GM18508 (cell line): ENCODE results near the gene SRSF3.

Source experiments
- ATAC-seq: cut with Tn5 transposase; IDR thresholded peaks from one replicate; pipeline ENCODE4 v1.9.1; 2021; ENCODE audit warnings: moderate number of reproducible peaks; ENCODE audit not compliant: insufficient read depth, unreplicated experiment

The SRSF3 gene

DNA sequence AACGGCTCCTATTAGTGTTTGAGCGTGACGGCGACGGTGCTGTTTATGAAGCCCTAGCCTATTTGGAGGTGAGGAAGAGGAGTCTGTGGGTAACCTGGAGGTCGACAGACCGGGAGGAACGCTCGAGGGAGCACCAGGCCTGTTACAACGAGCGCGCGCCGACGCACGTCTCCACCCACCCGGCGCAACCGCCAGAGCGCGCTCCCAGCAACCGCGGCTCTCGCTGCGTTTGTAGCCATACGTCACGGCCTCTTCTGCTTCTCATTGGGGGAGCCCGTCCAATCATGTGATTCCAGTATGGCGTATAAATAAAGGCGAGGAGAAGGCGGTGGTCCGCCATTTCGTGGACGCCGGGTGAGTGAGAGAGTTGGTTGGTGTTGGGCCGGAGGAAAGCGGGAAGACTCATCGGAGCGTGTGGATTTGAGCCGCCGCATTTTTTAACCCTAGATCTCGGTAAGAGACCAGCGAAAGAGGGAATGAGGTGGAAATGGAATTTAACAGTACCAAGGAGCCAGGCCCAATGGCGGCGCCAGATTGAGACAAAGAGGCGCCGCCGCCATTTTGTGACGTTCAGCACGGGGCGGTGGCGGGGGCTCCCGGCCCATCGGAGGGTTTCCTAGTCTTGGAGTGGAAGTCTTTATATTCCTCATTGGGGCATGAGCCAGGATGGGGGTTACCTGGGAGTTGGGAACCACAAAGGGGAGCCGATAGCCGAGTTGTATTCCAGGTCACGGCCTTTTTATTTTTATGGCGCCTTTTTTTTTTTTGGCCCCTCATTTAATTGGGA, at the start of gene SRSF3:
Gene SRSF3, plus strand, starts transcription at position 334 of the 787 bp plus-strand sequence. CDS start 2,401 bp downstream, outside the sequence.
- peak; percentile 71 for ATAC-seq

DNA sequence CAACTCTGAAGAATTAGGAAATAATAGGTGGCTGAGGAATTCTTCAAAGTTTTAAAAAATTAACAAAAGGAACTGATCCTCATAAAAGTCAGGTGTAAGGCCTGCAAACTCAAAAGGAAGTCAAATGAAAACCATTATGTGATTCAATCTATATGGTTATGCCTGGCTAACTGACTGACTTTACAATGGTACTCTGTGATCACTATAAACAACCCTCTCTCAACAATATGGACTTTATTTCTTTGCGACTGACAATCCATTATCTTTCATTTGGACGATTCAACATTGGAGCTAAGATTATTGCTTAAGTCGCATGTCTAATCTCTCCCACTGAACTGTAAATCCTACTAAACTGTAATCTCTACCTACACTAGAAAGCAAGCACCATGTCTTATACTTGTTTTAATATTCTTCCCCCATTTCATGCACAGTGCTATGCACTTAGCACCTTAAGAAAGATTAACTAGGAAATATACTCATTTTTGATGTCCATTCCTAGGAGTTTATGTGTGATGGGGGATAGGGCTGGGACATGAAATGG, 48.3 kb upstream of the SRSF3 start:
- no peak for ATAC-seq

DNA sequence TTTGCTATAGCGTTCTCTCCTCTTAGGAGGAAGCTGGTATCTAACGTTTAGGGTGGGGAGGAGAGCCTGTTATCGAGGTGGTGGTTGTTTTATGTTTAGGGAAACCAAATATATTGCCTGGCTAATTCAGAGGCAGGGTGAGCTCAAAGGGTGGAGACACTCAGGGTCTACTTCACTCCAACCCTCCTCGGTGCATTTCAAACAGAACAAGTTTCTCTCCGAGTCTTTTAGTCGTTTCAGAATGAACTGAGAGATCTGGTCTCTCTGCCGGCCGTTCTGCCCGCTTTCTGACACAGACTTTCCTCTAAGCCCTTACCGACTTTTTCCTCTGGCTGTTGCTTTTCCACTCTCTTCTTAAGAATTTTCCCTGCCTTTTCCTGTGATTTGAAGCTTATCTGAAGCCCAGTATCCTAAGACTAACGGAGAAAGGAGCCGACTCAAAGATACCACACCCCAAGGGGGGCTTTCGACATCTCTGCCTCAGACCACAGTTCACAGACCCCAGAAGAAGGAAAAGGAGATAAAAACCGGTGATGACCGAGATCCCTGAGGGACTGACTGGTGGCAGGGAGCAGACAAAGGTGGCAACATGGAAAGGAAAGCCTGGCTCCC, 47.7 kb upstream of the SRSF3 start:
- ATAC-seq = no peak

DNA sequence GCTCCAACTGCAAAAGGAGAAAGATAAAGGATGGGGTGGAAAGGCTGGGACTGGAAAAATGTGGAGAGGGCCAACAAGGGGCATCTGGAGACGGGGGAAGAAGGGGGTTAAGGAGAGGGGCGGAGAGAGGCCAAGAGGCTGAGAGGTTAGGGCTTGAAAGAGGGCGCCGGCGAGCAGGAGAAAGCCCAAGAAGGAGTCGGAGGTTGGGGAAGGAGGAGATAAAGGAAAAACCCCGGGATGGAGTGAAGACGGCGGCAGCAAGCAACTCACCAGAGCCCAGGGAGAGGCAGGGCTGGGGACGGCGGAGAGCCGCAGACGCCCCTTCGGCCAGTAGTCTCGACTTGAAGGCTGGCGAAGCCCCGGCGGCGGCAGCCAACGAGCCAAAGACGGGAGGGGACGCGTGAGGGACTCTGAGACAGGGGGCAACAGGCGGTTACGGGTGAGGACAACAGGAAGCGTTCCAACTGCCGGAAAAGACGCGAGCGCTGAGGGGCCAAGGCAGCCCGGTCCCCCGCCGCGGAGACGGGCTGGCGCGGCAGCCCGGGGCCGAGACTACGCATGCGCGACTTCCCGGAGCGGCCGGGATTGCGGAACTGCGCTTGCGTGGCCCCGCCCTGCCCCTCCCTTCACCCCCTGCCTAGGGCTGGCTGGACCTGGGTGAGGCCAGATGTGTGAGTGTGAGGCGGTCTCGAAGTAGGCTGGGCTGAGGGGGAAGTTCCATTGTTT, 47.1 kb upstream of the SRSF3 start, which contains the start of gene STK38:
Gene STK38, minus strand, starts transcription at position 560 of the 726 bp plus-strand sequence. CDS start 7,277 bp downstream, outside the sequence.
- ATAC-seq = no peak

DNA sequence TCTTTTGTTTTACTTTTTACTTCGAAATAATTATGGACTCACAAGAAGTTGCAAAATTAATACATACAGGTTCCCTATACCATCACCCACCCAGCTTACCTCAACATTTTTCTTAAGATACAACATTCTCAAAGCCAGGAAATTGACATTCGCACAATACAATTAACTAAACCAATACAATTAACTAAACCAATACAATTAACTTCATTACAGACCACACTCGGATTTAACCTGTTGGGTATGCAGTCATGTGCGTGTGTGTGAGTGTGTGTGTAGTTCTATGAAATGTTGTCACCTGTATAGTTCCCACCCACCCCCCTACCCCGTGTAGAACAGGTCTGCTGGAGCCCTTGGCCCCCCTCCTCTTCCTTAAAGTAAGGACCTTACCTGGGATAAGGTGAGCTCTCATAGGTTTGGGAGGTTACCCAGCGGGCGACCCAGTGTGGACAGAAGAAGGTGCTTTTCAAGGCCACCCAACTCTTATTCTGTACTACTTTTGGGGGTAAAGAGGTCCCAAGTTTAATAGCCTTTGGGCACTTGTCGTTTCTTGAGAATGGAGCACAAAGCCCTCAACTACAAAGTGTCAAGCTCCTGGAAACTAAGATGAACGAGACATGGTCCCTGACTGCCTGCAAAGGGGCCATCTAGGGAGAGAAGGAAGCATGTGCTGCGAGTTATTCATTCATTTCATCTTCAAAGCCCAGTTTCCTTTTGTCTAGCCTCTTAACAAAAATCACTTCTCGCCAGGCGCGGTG, 46.3 kb upstream of the SRSF3 start:
- ATAC-seq = no peak

DNA sequence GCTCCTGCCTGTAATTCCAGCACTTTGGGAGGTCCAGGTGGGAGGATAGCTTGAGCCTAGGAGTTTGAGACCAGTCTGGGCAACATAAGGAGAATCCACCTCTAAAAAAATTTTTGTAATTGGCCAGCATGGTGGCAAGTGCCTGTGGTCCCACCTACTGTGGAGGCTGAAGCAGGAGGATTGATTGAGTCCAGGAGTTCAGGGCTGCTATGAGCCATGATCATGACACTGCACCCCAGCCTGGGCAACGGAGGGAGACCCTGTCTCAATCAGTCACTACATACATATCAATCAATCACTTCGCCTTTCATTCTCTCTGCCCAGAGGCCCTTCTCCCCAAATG, 45.8 kb upstream of the SRSF3 start:
- no peak for ATAC-seq

DNA sequence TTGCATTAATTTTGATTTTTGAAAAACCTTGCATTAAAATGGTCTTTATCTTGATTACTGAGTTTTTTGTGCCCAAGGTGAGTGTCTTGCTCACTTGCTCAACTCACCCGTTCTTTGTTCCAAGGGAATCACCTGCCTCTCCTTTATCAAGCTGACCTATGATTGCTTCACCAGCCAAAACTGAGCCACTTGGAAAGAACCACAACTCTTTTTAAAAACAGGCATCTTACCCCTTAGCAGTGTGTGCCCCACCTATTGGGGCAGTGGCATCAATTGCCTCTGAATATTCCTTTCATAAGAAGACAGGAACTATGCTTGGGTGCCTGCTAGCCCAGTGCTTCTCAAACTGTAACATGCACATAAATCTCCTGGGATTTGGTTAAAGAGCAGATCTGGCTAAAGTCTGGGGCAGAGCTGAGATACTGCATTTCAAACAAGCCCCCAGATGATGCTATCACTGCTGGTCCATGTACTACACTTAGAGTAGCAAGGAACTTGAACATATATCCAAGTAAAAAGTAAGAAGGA, 43.6 kb upstream of the SRSF3 start:
- ATAC-seq = no peak

DNA sequence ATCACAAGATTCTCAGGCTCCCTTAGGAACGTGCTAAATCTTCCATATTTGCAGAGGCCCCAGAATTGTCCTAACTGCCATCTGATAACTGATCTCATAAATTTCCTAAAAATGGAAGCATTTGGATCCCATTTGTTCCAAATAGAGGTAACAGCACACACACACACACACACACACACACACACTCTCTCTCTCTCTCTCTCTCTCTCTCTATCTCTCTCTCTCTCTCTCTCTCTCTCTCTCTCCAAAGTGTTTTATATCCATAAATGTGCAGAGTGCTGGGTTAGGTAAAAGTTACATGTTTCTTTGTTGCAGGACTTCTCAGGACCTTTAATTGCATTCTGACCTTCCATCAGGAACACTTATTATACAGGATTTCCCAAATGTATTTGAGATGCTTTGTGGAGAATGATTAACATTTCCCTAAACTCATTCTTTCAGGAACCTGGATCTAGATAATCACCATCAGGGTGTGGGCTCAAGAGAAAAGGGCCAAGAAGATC, 38.4 kb upstream of the SRSF3 start:
- no peak for ATAC-seq

DNA sequence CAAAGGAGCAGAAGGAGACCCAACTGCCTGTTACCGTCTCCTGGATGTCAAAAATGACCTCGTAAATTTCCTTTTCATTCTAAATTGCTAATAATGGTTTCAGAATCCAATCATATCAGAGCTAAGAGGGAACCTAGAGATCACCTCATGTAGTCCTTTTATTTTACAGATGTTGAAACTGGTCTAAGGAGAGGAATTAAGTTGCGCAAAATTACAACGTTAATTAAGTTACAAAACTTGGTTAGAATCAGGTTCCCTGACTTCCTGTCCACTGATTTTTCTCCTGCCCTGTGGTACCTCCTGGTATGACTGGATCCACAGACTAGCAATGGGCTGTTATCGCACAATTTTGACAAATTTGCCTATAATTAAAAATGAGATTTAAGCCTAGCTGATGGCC, 37.9 kb upstream of the SRSF3 start:
- ATAC-seq = no peak

DNA sequence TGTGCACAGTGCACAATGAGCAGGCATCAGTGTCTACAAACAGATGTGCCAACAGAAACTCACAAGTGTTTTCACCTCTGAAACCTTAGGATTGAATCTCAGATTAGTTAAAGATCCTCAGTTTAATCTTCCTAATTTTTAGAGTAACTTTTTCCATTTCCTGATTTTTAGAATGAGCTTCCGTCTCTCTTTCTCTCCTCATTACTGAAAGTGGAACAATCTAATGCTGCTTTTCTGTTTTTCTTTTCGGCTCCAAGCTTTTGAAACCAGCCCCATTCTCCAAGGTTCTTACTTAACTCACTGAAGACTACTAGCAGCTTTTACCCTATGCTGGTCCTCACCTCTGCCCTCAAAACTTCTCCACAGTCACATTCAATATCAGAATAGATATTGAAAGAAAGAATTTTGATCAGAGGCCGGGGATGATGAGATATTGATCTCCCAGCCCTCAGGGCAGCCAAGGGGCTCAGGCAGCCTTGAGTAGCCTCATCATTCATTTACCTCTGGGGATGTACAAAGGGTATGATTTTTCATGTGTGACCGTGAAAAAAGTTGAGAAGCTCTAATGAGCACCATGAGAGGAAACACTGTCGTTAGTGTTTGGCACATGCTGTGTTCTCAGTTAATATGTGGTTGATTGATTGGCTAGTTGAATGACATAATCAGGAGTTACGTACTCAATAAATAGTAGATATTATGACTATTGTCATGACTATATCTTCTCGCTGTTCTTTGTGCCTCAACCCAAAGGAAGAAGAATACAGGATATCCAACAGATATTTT, 35.0 kb upstream of the SRSF3 start:
- no peak for ATAC-seq

DNA sequence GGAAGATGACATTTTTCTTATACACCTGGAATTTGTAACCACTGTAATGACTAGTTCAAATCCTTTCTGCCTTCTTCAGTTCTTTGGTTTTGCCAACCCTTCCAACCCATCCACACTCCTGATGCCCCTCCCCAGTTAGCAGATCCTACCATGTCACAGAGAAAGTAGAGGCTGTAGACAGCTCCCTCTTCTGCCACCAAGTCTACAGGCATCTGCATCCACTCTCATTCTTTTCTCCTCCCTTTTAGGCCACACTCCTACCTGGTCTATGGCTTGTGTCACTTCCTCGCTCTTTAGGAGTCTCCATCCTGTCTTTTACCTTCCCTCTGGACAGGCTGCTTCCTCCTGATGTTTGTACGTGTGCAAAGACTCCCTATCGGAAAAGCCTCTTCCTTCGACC, 33.3 kb upstream of the SRSF3 start:
- no peak for ATAC-seq

DNA sequence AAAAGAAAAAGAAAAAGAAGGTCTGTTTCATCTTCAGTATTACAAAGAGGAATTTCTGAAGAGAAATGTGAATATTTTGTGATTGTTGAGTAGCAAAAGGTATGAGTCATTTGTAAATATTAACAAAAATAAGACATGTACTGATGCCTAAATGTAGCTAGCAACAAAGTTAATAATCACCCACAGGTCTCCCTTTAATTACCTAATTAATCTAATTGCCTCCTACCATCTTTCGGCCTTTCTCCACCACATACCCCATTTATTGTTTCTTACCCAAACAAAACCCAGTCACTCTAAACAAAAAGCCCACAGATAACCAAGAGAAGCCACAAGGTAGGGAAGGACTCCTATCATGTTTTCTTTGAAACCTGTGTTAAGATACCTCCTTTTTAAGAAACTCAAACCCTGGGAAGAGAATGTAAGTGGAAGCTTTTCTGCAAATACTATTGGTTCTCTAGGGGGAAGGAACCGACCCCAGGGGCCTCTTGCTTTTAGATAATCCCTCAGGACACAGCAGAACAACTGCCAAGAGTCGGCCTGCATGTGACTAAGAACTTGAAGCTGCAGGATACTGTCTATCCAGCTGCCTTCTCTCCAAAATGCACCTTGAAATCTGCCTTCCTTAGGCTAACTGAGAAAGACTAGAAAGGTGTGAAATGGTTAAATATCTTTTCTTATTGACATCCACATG, 30.8 kb upstream of the SRSF3 start:
- no peak for ATAC-seq

DNA sequence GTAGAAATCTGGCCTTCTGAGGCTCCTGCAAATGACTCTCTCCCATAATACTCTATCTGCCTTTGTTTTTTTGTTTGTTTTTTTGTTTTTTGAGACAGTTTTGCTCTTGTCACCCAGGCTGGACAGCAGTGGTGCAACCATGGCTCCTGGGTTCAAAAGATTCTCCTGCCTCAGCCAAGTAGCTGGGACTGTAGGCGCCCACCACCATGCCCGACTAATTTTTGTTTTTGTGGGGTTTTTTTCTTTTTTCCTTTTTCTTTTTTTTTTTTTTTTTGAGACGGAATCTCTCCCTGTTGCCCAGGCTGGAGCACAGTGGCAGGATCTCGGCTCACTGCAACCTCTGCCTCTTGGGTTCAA, 30.3 kb upstream of the SRSF3 start:
- no peak for ATAC-seq

DNA sequence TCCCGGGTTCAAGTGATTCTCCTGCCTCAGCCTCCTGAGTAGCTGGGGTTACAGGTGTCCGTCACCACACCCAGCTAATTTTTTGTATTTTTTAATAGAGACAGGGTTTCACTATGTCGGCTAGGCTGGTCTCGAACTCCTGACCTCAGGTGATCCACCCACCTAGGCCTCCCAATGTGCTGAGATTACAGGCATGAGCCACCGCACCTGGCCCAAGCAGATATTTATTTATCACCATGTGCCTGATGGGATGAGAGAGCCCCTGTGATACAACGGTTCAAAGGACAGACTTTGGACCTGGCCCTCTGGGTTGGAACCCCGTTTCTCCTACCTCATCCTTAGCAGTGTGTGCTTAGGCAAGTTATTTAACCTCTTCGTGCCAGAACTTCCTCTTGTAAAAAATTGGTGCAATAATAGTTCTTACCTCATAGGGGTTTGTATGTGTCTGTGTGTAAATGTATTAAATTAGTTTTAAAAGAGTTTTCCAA, 27.7 kb upstream of the SRSF3 start:
- no peak for ATAC-seq

DNA sequence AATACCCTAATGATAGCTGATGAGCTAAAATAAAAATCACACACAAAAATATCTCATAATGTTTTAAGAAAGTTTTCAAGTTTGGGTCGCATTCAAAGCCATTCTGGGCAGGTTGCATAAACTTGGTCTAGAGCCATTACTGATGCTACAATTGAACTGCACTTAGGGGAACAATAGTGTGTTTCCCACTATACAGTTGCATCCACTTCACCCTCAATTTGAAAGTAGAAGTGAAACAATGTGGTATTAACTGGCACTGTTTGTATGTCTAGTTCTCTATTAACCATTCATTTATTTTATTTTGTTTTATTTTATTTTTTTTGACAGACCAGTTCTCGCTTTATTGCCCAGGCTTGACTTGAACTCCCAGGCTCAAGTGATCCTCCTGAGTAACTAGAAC, 23.9 kb upstream of the SRSF3 start:
- ATAC-seq = no peak

DNA sequence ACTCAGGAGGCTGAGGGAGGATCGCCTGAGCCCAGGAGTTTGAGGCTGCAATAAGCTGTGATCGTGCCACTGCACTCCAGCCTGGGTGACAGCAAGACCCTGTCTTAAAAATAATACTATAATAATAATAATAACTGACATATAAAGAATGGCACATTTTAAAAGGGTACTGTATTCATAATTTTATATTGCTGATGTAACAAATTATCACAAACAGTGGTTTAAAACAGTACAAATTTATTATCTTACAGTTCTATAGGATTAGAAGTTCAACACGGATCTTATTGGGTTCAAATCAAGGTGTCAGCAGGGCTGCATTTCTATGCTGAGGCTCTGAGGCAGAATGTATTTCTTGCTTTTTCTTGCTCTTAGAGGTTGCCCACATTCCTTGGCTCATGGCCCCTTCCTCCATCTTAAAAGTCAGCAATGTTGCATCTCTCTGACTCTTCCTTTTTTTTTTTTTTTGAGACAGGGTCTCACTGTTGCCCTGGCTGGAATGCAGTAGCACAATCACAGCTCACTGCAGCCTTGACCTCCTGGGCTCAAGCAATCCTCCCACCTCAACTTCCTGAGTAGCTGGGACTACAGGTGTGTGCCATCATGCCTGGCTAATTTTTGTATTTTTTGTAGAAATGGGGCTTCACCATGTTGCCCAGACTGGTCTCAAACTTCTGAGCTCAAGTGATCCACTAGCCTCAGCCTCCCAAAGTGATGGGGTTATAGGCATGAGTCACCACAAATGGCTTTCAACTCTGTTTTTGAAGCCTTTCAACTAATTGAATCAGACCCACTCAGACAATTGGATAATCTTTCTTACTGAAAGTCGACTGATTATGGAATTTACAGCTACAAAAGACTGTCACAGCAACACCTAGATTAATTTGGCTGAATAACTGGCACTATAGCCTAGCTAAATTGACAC, 22.8 kb upstream of the SRSF3 start:
- no peak for ATAC-seq
